Measurements from ENCODE around the gene GSE1.
A peak's percentile ranks its signal among the peaks of the same experiment; 100 is the strongest.

- TF ChIP-seq REST (IDR thresholded peaks at IDR 0.05; ENCODE audit: borderline replicate concordance in 1 of 2, low read depth in 1 of 2, low read length in 2 of 2), result no peak
- no peak for TF ChIP-seq POLR2AphosphoS5 (IDR thresholded peaks at IDR 0.05; ENCODE audit: low read depth, low read length)
- peak; percentile 16; the same call in 1 of the 2 replicates for TF ChIP-seq CTCF (CRISPR knock-in tag; IDR thresholded peaks at IDR 0.05)
- no peak for TF ChIP-seq CREB1 (IDR thresholded peaks at IDR 0.05)
- no peak for TF ChIP-seq CREB1 (CRISPR knock-in tag; IDR thresholded peaks at IDR 0.05)
- TF ChIP-seq MTA3 (CRISPR knock-in tag; IDR thresholded peaks at IDR 0.05), result no peak
- TF ChIP-seq ZFP36 (IDR thresholded peaks at IDR 0.05; ENCODE audit: borderline replicate concordance, low read depth, low read length, partially characterized antibody), result no peak
- TF ChIP-seq PHF21A (CRISPR knock-in tag; IDR thresholded peaks at IDR 0.05), result no peak
- TF ChIP-seq FOXO4 (CRISPR knock-in tag; conservative IDR thresholded peaks at IDR 0.05), result no peak
- TF ChIP-seq ZNF556 (CRISPR knock-in tag; IDR thresholded peaks at IDR 0.05; ENCODE audit: borderline replicate concordance), result no peak
- no peak for TF ChIP-seq ZNF644 (CRISPR knock-in tag; IDR thresholded peaks at IDR 0.05; ENCODE audit: low read depth)
- no peak for TF ChIP-seq MZF1 (CRISPR knock-in tag; IDR thresholded peaks at IDR 0.05; ENCODE audit: borderline replicate concordance)
- no peak for TF ChIP-seq EZH2 (conservative IDR thresholded peaks at IDR 0.05; ENCODE audit: low read depth, low read length)
Observed at GRCh38 chr16:85566561-85567100, 46.5 kb upstream of the GSE1 start.
